CD4-positive, alpha-beta T cell treated with Interleukin-17A for 1 hour (primary cell): ENCODE measurements around the gene ING4.

Experiments
- DNase-seq: peaks from one replicate; pipeline ENCODE4 v3.0.0-alpha.2; 2020

ING4 gene

GRCh38 chr12:6635375-6635855 is 27.5 kb downstream of the ING4 start:
- DNase-seq: peak; percentile 60

- DNase-seq: peak; percentile 70
Observed at GRCh38 chr12:6632026-6632983, 30.6 kb downstream of the ING4 start.

- no peak for DNase-seq
Observed at GRCh38 chr12:6631549-6631961, 31.4 kb downstream of the ING4 start.

- DNase-seq: no peak
Observed at GRCh38 chr12:6630736-6631135, 32.2 kb downstream of the ING4 start.

GRCh38 chr12:6627616-6628015 is 35.3 kb downstream of the ING4 start:
- peak; percentile 69 for DNase-seq

GRCh38 chr12:6626654-6627283 is 36.1 kb downstream of the ING4 start:
- no peak for DNase-seq

GRCh38 chr12:6620885-6621274 is 42.0 kb downstream of the ING4 start:
- no peak for DNase-seq

- peak; percentile 59 for DNase-seq
Observed at GRCh38 chr12:6620137-6620884, 42.6 kb downstream of the ING4 start.

- no peak for DNase-seq
Observed at GRCh38 chr12:6618483-6619225, 44.3 kb downstream of the ING4 start.

GRCh38 chr12:6615802-6616201 is 47.1 kb downstream of the ING4 start:
- DNase-seq: no peak

GRCh38 chr12:6614513-6615172 is 48.3 kb downstream of the ING4 start:
- DNase-seq: no peak

GRCh38 chr12:6613776-6614512 is 49.0 kb downstream of the ING4 start:
- peak; percentile 84 for DNase-seq

GRCh38 chr12:6613015-6613775 is 49.7 kb downstream of the ING4 start:
- DNase-seq: peak; percentile 72

GRCh38 chr12:6612652-6613014 is 50.3 kb downstream of the ING4 start:
- no peak for DNase-seq

- DNase-seq: peak; percentile 52
Observed at GRCh38 chr12:6612247-6612646, 50.7 kb downstream of the ING4 start.

- DNase-seq: peak; percentile 46
Observed at GRCh38 chr12:6608592-6609281, 54.2 kb downstream of the ING4 start.

GRCh38 chr12:6607751-6608591 is 54.9 kb downstream of the ING4 start:
- peak; percentile 86 for DNase-seq

- DNase-seq: peak; percentile 74
Observed at GRCh38 chr12:6606331-6607131, 56.4 kb downstream of the ING4 start.
